MCF 10A (cell line): ENCODE data around the gene TARS3. TPM values are rescaled to one million over a fixed set of nuclear protein-coding genes. Genes with fewer than 3 reads are reported as not detected.

Experiments used
- BruUV-seq: library from RNA; stranded (reverse); fragments of 400-500 nt; replicated peaks from 2 replicates; lab custom pipeline; 2021; lab: Mats Ljungman, UMichigan
- CTCF ChIA-PET: fragments of 300-600 bp; sonication (Branson Sonifier 250); formaldehyde crosslinking; extraction: SDS; loops from one replicate; lab custom pipeline; 2021; ENCODE audit warnings: antibody characterized with exemption, inconsistent platforms; lab: Yijun Ruan, JAX
- POLR2A ChIA-PET: fragments of 300-600, 350-650 bp; sonication (Branson Sonifier 250); formaldehyde crosslinking; extraction: SDS; loops from one replicate; lab custom pipeline; 2020; ENCODE audit warnings: antibody characterized with exemption, inconsistent platforms; lab: Yijun Ruan, JAX
- DNase-seq: peaks from one replicate; pipeline ENCODE4 v3.0.0-alpha.2; 2018; ENCODE audit not compliant: unreplicated experiment
- H3K27ac Mint-ChIP-seq: one replicate; pipeline ENCODE4 v1.8.0; 2022; ENCODE audit warnings: mild to moderate bottlenecking, low read depth, mixed read lengths; ENCODE audit not compliant: unreplicated experiment
- H3K27me3 Mint-ChIP-seq: one replicate; pipeline ENCODE4 v1.8.0; 2022; ENCODE audit warnings: mixed read lengths; ENCODE audit not compliant: insufficient read depth, unreplicated experiment
- H3K36me3 Mint-ChIP-seq: one replicate; pipeline ENCODE4 v1.8.0; 2022; ENCODE audit warnings: mild to moderate bottlenecking, moderate library complexity, mixed read lengths; ENCODE audit not compliant: insufficient read depth, unreplicated experiment
- H3K4me1 Mint-ChIP-seq: one replicate; pipeline ENCODE4 v1.8.0; 2022; ENCODE audit warnings: mixed read lengths; ENCODE audit not compliant: insufficient read depth, unreplicated experiment
- H3K4me3 Mint-ChIP-seq: one replicate; pipeline ENCODE4 v1.8.0; 2022; ENCODE audit warnings: mild to moderate bottlenecking, moderate library complexity, mixed read lengths; ENCODE audit not compliant: unreplicated experiment
- H3K9me3 Mint-ChIP-seq: one replicate; pipeline ENCODE4 v1.8.0; 2022; ENCODE audit warnings: mixed read lengths; ENCODE audit not compliant: unreplicated experiment
- intact Hi-C: fragments of 100-400 bp; cut with micrococcal nuclease; formaldehyde crosslinking; loops from 2 replicates; pipeline ENCODE4 v1.14.1; 2022
- total RNA-seq: library from RNA; stranded (reverse); gene quantifications from 2 replicates; pipeline ENCODE4 v1.2.3, GENCODE V29; 2022
- TF ChIP-seq, protein P1 (sequence below): fragments of 200-600 bp; IDR thresholded peaks from one replicate; pipeline ENCODE4 v1.8.0; 2022; ENCODE audit warnings: antibody characterized with exemption, mild to moderate bottlenecking; ENCODE audit not compliant: unreplicated experiment

TARS3 gene
- total RNA-seq, 1 experiment from 2014 or later: 5.0 TPM

DNA sequence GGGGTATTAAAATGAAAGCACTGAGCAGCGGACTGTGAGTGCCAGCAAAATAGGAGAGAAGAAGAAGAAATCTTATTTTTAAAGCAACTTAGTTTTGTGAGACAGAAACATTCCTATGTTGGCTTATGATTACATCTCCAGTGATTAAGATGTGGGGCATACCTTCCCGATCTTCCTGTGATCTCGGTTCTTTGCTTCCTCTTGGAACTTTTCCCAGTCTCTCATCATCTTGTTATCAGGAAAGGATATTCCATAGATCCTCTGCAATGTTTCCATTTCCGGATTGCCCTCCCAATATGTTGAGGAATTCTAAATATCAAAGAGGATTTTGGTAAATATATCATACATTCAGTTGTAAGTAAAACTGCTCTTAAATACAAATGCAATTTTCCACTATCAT, 22.2 kb downstream of the TARS3 start:
- no peaks in the 10 kb centered on the region for H3K4me1 Mint-ChIP-seq
- no peak overlapping the region for H3K4me3 Mint-ChIP-seq
- TF ChIP-seq, protein P1, sequence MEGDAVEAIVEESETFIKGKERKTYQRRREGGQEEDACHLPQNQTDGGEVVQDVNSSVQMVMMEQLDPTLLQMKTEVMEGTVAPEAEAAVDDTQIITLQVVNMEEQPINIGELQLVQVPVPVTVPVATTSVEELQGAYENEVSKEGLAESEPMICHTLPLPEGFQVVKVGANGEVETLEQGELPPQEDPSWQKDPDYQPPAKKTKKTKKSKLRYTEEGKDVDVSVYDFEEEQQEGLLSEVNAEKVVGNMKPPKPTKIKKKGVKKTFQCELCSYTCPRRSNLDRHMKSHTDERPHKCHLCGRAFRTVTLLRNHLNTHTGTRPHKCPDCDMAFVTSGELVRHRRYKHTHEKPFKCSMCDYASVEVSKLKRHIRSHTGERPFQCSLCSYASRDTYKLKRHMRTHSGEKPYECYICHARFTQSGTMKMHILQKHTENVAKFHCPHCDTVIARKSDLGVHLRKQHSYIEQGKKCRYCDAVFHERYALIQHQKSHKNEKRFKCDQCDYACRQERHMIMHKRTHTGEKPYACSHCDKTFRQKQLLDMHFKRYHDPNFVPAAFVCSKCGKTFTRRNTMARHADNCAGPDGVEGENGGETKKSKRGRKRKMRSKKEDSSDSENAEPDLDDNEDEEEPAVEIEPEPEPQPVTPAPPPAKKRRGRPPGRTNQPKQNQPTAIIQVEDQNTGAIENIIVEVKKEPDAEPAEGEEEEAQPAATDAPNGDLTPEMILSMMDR: no peak
- POLR2A ChIA-PET: no interaction called here
- CTCF ChIA-PET: no interaction called here
- H3K36me3 Mint-ChIP-seq: peaks cover 52% of the 10 kb centered on the region
- BruUV-seq: no TSS peak
- no peak for DNase-seq
- H3K27me3 Mint-ChIP-seq: no peaks in the 10 kb centered on the region
- no peak overlapping the region for H3K27ac Mint-ChIP-seq
- intact Hi-C loops: no loop called here
- H3K9me3 Mint-ChIP-seq: no peaks in the 10 kb centered on the region

DNA sequence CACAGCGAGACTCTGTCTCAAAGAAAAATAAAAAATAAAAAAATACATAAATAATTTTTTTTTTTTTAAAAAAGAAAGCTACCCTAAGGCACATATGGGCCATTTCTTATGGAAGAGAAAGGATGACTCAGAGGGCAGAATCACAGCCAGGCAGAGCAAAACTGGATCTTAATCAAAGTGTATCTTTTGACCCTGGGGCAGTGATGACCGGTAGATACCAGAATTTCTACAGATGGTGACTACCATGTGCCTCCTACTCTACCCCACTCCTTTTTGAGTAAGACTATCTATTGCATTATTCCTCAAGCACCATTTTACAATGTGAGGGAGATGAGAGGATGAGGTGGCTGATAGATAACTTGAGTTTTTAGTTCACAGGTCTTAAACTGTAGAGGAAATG, 26.0 kb downstream of the TARS3 start:
- DNase-seq: peak; percentile 64
- Mint-ChIP-seq H3K27ac (no peak overlapping the region), H3K27me3 (no peaks in the 10 kb centered on the region), H3K36me3 (peaks cover 56% of the 10 kb centered on the region), H3K4me3 (no peak overlapping the region), H3K9me3 (no peaks in the 10 kb centered on the region), H3K4me1 (peaks cover 4% of the 10 kb centered on the region)
- POLR2A ChIA-PET: interaction anchor here (1.3 kb wide), 1 partner anchor 12 kb away, joined by 3 read pairs; no protein-coding TSS in a partner anchor
- TF ChIP-seq, protein P1: no peak
- intact Hi-C loops: no loop called here
- no TSS peak for BruUV-seq
- CTCF ChIA-PET: interaction anchor here (1.4 kb wide), 1 partner anchor 25 kb away, joined by 3 read pairs; the partner anchor contains the start of gene TARS3

DNA sequence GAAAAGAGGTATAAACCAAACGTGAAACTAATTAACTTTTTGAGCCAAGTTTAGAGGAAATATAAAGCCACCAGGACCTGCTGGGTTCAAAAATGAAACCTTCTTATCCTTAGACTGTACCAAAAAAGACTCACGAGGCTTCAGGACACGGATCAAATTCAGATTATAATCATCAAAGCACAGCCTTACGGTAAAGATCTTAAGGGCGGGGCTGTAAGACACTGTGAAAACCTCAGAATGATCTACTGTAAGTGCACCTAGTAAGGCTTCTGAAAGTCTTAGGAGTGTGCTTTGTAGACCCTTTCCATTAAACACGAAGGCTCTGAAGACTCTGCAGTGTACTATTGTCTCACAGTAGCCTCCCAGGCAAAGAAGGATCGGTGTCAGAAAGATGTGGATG, 26.8 kb downstream of the TARS3 start:
- Mint-ChIP-seq H3K9me3 (no peaks in the 10 kb centered on the region), H3K27me3 (no peaks in the 10 kb centered on the region), H3K4me1 (peaks cover 12% of the 10 kb centered on the region), H3K4me3 (no peak overlapping the region), H3K36me3 (peaks cover 49% of the 10 kb centered on the region), H3K27ac (no peak overlapping the region)
- TF ChIP-seq, protein P1: no peak
- ChIA-PET CTCF (interaction anchor here (0.6 kb wide), 1 partner anchor 406 kb away, joined by 3 read pairs; no protein-coding TSS in a partner anchor), POLR2A (interaction anchor here (1.3 kb wide), 1 partner anchor 11 kb away, joined by 3 read pairs; no protein-coding TSS in a partner anchor)
- intact Hi-C loops: no loop called here
- no peak for DNase-seq
- BruUV-seq: no TSS peak

DNA sequence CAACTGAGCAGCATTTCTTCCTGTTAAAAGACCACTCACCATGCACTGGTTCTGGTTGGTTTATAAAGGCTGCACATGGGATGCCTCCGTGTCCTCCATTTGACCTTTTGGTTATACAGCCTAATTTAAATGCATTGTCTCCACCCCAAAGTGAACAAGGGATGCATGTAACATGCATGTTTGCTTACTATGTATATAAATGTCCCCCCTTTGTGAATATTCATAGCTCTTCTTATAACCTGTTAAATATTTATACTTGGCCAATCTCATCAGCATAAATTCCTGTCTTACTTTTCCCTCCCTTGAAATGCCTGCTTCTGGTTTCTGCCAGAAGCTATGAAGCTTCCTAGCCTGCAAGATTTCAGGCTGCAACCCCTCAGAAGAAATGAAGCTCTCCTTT, 27.4 kb downstream of the TARS3 start:
- no peak for DNase-seq
- no peaks in the 10 kb centered on the region for H3K27me3 Mint-ChIP-seq
- TF ChIP-seq, protein P1: no peak
- intact Hi-C loops: no loop called here
- peaks cover 45% of the 10 kb centered on the region for H3K36me3 Mint-ChIP-seq
- no peak overlapping the region for H3K4me3 Mint-ChIP-seq
- POLR2A ChIA-PET: no interaction called here
- CTCF ChIA-PET: no interaction called here
- H3K9me3 Mint-ChIP-seq: no peaks in the 10 kb centered on the region
- no peak overlapping the region for H3K27ac Mint-ChIP-seq
- BruUV-seq: no TSS peak
- peaks cover 16% of the 10 kb centered on the region for H3K4me1 Mint-ChIP-seq
